Glutamatergic neuron (in vitro differentiated cells): ENCODE results near the gene IL17RB. TPM values are rescaled to one million over a fixed set of nuclear protein-coding genes. Genes with fewer than 3 reads are reported as not detected.

Source experiments
- DNase-seq: peaks from one replicate; pipeline ENCODE4 v3.0.0; 2022
- H3K27ac Mint-ChIP-seq: one replicate; pipeline ENCODE4 v1.8.0; 2020; ENCODE audit warnings: mild to moderate bottlenecking, mixed read lengths, inconsistent platforms; ENCODE audit not compliant: unreplicated experiment
- H3K27me3 Mint-ChIP-seq: one replicate; pipeline ENCODE4 v1.8.0; 2020; ENCODE audit warnings: mild to moderate bottlenecking, moderate library complexity, mixed read lengths, inconsistent platforms; ENCODE audit not compliant: unreplicated experiment
- H3K36me3 Mint-ChIP-seq: one replicate; pipeline ENCODE4 v1.8.0; 2020; ENCODE audit warnings: mild to moderate bottlenecking, mixed read lengths, inconsistent platforms; ENCODE audit not compliant: unreplicated experiment
- H3K4me1 Mint-ChIP-seq: one replicate; pipeline ENCODE4 v1.8.0; 2020; ENCODE audit warnings: mild to moderate bottlenecking, low read depth, mixed read lengths, inconsistent platforms; ENCODE audit not compliant: unreplicated experiment
- H3K4me3 Mint-ChIP-seq: one replicate; pipeline ENCODE4 v1.8.0; 2020; ENCODE audit warnings: mild to moderate bottlenecking, mixed read lengths, inconsistent platforms; ENCODE audit not compliant: unreplicated experiment
- H3K9me3 Mint-ChIP-seq: one replicate; pipeline ENCODE4 v1.8.0; 2020; ENCODE audit warnings: mild to moderate bottlenecking, moderate library complexity, mixed read lengths, inconsistent platforms; ENCODE audit not compliant: unreplicated experiment
- CTCF ChIP-seq: fragments of 200-600 bp; sonication (generic); IDR thresholded peaks from one replicate; pipeline ENCODE4 v1.5.0; 2021; ENCODE audit not compliant: partially characterized antibody, unreplicated experiment
- total RNA-seq: library from RNA; stranded (reverse); fragmentation: NEBNext Ultra II Directional; extraction: Animal tissue kit (Norgen Biotek cat#: 25700); gene quantifications from one replicate; pipeline ENCODE4 v1.2.1, GENCODE V29; 2021; ENCODE audit not compliant: unreplicated experiment

The IL17RB gene
- total RNA-seq, 1 donor from 2014 or later: 0.78 TPM

- Mint-ChIP-seq H3K36me3 (no peaks in the 10 kb centered on the region), H3K4me1 (peaks cover 13% of the 10 kb centered on the region)
- TF ChIP-seq CTCF: no peak
Measured at GRCh38 chr3:53808496-53808895, 37.9 kb upstream of the IL17RB start.

GRCh38 chr3:53809267-53809666 lies 37.1 kb upstream of the IL17RB start:
- Mint-ChIP-seq H3K4me1 (peaks cover 12% of the 10 kb centered on the region), H3K27me3 (peaks cover 3% of the 10 kb centered on the region), H3K9me3 (no peaks in the 10 kb centered on the region), H3K27ac (no peak overlapping the region), H3K4me3 (no peak overlapping the region), H3K36me3 (no peaks in the 10 kb centered on the region)
- no peak for DNase-seq
- TF ChIP-seq CTCF: no peak

More at GRCh38 chr3:53808496-53808895, 37.9 kb upstream of the IL17RB start:
- DNase-seq: no peak
- Mint-ChIP-seq H3K27ac (no peak overlapping the region), H3K9me3 (no peaks in the 10 kb centered on the region), H3K27me3 (peaks cover 6% of the 10 kb centered on the region), H3K4me3 (no peak overlapping the region)

GRCh38 chr3:53809764-53810400 lies 36.5 kb upstream of the IL17RB start:
- H3K4me1 Mint-ChIP-seq: peaks cover 8% of the 10 kb centered on the region
- peaks cover 3% of the 10 kb centered on the region for H3K27me3 Mint-ChIP-seq
- no peaks in the 10 kb centered on the region for H3K36me3 Mint-ChIP-seq
- TF ChIP-seq CTCF: no peak
- no peak overlapping the region for H3K27ac Mint-ChIP-seq
- H3K9me3 Mint-ChIP-seq: no peaks in the 10 kb centered on the region
- H3K4me3 Mint-ChIP-seq: no peak overlapping the region
- DNase-seq: peak; percentile 6

DNA sequence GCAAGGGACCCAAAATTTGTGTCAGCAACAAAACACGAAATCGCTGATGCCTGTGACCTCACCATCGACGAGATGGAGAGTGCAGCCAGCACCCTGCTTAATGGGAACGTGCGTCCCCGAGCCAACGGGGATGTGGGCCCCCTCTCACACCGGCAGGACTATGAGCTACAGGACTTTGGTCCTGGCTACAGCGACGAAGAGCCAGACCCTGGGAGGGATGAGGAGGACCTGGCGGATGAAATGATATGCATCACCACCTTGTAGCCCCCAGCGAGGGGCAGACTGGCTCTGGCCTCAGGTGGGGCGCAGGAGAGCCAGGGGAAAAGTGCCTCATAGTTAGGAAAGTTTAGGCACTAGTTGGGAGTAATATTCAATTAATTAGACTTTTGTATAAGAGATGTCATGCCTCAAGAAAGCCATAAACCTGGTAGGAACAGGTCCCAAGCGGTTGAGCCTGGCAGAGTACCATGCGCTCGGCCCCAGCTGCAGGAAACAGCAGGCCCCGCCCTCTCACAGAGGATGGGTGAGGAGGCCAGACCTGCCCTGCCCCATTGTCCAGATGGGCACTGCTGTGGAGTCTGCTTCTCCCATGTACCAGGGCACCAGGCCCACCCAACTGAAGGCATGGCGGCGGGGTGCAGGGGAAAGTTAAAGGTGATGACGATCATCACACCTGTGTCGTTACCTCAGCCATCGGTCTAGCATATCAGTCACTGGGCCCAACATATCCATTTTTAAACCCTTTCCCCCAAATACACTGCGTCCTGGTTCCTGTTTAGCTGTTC lies 35.0 kb upstream of the IL17RB start:
- Mint-ChIP-seq H3K36me3 (no peaks in the 10 kb centered on the region), H3K4me3 (no peak overlapping the region), H3K4me1 (peaks cover 3% of the 10 kb centered on the region), H3K27ac (no peak overlapping the region), H3K9me3 (no peaks in the 10 kb centered on the region), H3K27me3 (peaks cover 3% of the 10 kb centered on the region)
- peak; percentile 6 for DNase-seq
- no peak for TF ChIP-seq CTCF

- peak; percentile 6 for DNase-seq
- TF ChIP-seq CTCF: peak; percentile 46
- H3K27ac Mint-ChIP-seq: no peak overlapping the region
Measured at GRCh38 chr3:53812434-53812833, 33.9 kb upstream of the IL17RB start.

More at GRCh38 chr3:53812434-53812833, 33.9 kb upstream of the IL17RB start:
- Mint-ChIP-seq H3K36me3 (no peaks in the 10 kb centered on the region), H3K9me3 (no peaks in the 10 kb centered on the region), H3K4me1 (peaks cover 3% of the 10 kb centered on the region), H3K4me3 (no peak overlapping the region), H3K27me3 (peaks cover 3% of the 10 kb centered on the region)
